GM12892 (cell line): ENCODE results near the gene NTPCR.

ENCODE experiments used
- DNase-seq: peaks from one replicate; pipeline ENCODE4 v3.0.0; 2011; ENCODE audit not compliant: insufficient read length
- FAIRE-seq: peaks from 2 replicates; lab custom pipeline; 2011; peaks lifted over from hg19 to GRCh38; lab: Jason Lieb, UNC
- POLR2A ChIP-seq: IDR thresholded peaks from 2 replicates; pipeline ENCODE4 v1.6.1; 2011; ENCODE audit warnings: low read depth, low read length, control low read depth
- POLR2AphosphoS5 ChIP-seq: IDR thresholded peaks from 2 replicates; pipeline ENCODE4 v1.6.1; 2011; ENCODE audit warnings: low read depth, low read length, control low read depth
- TAF1 ChIP-seq: IDR thresholded peaks from 2 replicates; pipeline ENCODE4 v1.6.1; 2011; ENCODE audit warnings: low read depth, mild to moderate bottlenecking, control low read depth, low read length, borderline replicate concordance

Gene NTPCR

DNA sequence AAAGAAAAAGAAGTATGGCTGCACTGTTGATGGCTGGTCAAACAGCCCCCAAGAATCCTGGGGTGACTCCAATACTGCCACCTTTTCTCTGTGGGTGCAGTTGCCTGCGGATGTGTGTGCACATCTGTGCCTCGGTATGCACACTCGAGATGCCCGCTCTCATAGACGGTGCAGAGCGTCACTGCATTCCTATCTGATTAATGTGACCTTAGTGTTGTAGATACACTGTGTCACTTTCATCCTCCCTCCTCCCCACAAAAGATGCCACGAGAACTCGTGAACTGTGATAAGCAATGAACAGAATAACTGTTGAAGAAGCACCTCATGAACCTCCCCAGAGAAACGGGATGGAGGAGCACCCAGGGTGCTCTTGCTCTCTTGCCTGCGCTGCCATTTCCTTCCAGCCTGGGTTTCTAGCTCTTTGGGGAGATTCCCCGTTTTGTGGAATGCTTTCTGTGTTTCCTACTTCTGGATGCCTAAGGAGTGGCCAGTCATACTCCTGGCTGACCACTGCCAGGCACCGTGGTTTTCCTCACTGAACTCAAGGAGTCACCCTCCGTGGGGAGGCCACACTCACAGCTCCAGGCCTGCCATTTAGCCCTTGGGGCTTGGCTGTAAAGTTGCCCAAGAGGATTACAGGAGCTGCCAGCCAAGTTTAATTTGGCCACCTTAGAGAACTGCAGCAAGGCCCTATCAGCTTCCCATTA lies 32.0 kb downstream of the NTPCR start:
- DNase-seq (no peak), FAIRE-seq (no peak)
- TF ChIP-seq POLR2AphosphoS5 (no peak), POLR2A (no peak), TAF1 (no peak)

DNA sequence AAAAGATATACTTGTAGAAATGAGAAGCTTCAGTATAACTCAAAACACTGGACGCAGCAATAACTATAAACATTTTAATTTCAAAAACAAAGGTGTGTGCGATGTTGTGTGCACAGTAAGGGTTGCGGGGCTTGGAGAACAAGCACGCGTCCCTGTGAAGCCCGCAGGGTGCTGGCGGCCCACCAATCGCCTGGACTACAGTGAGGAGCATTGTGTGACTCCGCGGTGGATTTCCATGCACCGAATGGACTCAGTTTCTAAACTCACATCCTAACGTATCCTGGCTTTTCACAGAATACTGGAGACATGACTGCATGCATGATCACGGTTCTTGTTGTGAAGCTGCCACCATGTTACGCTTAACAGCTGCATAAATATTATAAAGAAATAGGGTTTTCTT lies 33.0 kb downstream of the NTPCR start:
- FAIRE-seq (no peak), DNase-seq (no peak)
- no peak for TF ChIP-seq POLR2A
- no peak for TF ChIP-seq TAF1
- TF ChIP-seq POLR2AphosphoS5 = no peak

DNA sequence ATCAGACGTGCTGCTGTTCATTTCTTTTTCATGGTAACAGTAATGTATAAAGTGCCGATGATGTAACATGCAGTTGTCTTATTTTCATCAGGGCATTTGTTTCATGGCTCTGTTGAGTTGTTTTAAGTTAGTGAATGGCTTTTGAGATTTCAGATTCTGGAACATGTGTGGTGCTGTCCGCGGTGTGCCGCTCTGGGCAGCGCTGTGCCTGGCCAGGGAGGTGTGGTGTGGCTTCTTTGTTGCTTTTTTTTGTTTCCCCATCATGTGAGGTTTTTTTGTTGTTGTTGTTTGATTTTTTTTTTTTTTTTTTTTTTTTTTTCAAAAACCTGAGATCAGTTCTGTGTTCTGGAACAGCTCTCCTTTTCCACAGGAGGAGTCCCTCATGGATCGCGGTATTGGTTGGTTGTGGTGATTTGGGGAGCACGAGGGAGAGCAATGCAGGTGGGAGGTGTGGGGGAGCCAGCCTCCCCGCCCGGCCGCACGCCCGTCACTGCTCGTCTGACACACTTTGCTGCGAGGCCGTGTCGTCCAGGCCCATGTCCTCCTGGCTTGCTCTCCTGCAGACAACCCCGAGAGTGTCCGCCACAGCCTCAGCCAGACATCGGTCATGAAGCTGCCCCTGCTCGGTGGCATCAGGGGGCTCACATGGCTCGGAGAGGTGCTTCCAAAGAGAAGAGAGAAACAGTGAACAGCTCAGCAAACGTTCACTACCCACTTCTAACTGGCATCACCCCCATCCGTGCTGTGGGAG lies 33.6 kb downstream of the NTPCR start:
- TF ChIP-seq TAF1 (no peak), POLR2AphosphoS5 (no peak), POLR2A (no peak)
- DNase-seq (no peak), FAIRE-seq (no peak)

DNA sequence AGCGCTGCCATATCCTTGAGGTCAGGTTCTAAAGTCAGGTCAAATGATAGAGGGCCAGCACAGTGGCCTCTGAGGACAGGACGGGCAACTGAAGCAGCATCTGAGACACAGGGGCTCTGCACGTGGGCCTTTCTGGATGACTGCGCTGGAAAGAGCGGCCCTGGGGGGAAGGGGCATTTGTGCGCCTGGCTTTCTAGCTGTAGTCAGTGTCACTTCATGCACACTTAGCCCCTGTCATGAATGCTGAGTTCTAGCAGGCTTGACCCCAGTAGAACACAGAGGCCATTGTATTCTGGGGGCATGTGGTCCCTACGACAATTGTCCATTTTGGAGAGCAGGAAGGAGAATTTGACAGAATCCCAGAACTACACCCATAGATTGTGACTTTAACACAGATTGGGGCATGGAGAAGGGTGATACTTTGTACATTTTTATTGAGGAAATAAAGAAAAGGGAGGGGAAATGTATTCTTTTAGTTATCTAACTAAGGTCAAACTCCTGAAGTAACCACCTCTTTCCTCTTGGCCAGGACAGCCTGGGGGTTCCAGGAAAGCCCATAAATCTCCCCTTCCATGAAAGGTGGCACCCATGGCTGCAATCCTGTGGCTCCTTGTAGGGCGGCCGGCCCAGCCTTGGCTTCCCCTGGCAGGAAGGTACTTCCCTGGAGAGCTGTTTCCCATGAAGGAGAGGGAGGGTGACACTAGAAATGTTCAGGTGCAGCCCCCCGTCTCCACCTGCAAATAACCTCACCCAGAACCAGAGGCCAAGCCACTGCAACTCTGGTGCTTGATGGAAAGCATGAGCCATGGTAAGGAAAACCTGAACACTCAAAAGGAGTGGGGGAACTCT lies 34.4 kb downstream of the NTPCR start:
- TF ChIP-seq TAF1 (no peak), POLR2A (no peak), POLR2AphosphoS5 (no peak)
- no peak for DNase-seq
- no peak for FAIRE-seq

DNA sequence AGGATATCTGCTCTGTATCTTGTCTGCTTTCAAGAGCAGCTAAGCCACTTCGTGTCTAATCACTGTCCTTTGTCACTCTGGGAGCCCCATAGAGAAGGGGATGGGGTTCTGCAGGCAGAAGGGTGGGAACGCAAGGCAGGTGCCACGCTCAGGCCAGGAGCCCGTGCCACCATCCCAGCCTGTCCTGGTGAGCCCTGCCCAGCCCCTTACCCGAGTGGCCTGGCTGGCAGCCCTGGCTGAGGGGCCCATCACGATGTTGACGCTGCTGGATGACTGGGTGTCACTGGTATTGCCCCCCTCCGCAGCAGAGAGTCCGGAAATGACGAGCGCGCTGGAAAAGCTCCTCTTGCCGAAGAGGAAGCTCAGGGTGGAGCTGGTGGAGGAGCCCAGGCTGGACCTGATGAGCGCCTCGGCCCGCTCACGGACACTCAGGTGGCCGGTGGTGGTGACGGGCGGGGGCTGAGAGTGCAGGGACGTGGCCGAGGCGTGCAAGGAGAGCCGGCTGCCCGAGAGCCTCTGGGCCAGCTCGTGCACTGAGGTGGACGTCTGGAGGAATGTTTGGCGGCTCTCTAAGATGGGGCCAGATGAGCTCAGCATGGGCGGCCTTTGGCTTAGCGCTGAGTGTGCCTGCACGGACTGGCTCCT lies 35.6 kb downstream of the NTPCR start:
- TF ChIP-seq POLR2A (no peak), POLR2AphosphoS5 (no peak), TAF1 (no peak)
- FAIRE-seq = no peak

DNA sequence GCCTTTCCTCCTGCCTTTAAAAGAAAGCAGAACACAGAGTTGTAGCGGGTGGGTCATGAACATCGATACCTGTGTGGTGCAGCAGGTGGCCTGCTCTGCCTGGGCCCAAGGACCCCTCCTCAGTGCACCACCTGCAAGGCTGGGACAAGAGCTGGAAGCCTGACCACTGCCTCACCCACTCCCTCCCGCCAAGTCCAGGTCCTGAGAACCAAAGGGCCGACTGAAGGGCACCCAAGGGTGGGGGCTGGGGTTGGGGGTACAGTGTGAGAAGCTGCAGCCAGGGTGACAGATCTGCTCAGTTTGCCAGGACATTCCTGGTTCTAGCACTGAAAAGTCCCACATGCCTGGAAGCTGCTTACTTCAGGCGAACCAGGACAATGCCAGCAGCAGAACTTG lies 36.1 kb downstream of the NTPCR start:
- DNase-seq (no peak), FAIRE-seq (no peak)
- TF ChIP-seq POLR2AphosphoS5 = no peak
- no peak for TF ChIP-seq POLR2A
- no peak for TF ChIP-seq TAF1

More for the DNA sequence above, 35.6 kb downstream of the NTPCR start:
- DNase-seq = no peak

DNA sequence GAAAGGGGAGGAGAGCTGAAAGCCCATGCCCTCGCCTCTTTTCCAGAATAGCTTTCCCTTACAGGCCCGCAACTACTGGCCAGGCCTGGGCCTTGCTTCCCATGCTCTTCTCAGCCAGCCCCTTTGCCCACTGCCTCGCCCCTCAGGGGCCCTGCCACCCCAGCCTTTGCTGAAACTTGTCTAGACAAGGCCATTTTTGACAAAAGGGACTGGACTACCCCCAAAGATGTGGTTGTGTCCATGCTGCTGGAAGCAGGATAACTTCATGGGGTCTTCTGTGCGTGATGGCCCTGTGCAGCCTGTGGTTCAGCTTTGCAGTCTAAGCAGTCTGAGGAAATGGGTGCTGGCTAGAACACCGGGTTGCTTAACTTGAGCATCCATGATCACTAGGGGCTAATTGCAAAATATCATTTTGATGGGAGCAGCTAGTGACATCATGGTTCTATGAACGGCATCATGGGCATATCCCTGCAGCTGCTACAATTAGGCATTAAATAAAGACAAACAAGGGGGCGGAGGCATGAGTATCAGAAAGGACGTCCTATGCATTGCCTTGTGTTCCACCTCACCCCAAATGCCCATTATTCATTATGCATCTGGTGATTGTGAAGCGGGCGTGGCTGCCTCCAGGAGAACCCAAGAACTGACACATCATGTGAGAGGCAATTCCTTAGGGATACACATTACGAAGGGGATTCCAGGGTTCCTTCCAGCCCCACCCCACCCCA lies 36.8 kb downstream of the NTPCR start:
- FAIRE-seq (no peak), DNase-seq (no peak)
- no peak for TF ChIP-seq POLR2A
- no peak for TF ChIP-seq TAF1
- TF ChIP-seq POLR2AphosphoS5 = no peak

DNA sequence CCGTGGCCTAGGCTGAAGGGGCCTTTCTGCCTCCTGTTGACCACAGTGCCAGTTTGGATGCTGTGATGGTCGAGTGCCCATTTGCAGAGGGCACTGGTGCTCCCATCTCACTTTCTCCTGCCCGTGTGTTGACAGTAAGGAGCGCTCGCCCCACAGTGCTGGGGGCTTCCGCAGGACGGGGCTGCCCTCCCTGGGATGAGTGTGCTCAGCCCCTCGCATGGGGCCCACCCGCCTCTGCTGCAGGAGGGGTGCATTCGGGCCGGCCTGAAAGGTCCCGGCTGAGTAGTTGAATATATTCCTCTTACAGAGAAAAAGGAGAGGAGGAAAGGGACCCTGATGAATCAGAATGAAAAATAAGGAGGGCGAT lies 37.3 kb downstream of the NTPCR start:
- FAIRE-seq (no peak), DNase-seq (no peak)
- TF ChIP-seq TAF1 (no peak), POLR2AphosphoS5 (no peak), POLR2A (no peak)

DNA sequence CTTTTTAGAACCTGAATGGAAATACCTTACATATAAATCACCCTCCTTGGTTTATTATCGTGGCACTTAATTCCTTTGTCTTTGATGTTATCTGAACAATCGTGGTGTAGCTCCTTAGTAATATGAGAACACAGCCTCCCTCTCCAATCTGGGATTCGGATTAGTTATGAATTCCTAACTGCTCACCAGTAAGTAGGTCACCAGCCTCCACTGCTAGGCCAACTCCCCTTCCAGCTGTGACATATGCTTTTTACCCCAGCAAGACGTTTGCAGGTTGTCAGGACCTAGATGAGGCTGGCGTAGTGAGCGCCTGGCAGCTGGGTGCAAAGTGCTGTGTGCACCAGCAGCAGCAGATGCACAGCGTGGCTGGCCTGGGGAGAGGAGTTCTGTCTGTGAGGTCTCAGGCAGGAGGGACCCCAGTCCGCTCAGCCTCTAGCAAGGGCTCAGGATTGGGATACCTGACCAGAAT lies 38.2 kb downstream of the NTPCR start:
- TF ChIP-seq TAF1 = no peak
- TF ChIP-seq POLR2A = no peak
- TF ChIP-seq POLR2AphosphoS5 = no peak
- no peak for FAIRE-seq
- no peak for DNase-seq

DNA sequence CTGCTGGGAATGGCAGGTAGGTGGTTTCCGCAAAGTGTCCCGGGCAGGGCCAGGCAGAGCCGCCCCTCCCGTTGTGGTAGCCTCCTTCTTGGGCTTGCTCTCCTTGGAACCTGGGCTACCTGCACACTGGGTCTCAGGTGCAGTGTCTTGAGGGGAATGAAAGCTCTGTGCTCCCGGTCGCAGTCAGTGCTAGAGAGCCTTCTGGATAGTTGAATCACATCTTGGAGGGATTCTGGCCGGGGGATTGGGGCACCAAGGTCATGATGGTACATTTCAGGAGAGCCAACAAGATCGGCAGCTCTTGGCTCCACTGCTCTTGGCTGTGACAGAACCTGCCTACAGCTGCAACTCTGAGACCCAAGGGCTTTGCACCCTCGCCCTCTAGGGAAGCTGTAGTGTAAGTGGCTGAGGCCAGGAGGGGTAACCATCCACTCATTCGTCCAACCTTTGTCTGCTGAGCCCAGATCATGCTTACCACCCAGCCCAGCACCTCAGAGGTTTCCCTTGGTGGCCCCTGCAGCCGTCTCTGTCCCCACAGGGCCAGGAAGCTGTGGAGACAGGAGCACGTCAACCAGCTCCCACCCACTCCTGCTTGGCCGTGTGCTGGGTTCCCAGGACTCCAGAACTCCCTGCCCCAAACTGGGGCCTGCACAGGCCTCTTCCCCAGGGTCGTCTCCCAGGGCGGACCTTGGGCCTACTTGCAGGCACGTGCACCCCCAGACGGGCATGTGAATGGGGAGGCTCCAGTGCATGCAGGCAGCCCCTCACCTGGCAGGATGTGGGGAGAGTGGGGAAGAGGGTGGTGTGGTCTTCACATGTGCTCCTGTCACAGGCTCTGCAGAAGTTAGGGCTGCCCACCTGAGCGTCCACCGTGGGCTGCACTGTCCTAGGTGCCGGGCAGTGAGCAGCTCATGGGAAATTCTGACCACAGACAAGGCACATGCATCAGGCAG lies 40.0 kb downstream of the NTPCR start:
- TF ChIP-seq TAF1 (no peak), POLR2AphosphoS5 (no peak), POLR2A (no peak)
- FAIRE-seq = no peak

More for the DNA sequence above, 40.0 kb downstream of the NTPCR start:
- DNase-seq = no peak
